ENCODE data around the gene BGN.

The BGN gene

DNA sequence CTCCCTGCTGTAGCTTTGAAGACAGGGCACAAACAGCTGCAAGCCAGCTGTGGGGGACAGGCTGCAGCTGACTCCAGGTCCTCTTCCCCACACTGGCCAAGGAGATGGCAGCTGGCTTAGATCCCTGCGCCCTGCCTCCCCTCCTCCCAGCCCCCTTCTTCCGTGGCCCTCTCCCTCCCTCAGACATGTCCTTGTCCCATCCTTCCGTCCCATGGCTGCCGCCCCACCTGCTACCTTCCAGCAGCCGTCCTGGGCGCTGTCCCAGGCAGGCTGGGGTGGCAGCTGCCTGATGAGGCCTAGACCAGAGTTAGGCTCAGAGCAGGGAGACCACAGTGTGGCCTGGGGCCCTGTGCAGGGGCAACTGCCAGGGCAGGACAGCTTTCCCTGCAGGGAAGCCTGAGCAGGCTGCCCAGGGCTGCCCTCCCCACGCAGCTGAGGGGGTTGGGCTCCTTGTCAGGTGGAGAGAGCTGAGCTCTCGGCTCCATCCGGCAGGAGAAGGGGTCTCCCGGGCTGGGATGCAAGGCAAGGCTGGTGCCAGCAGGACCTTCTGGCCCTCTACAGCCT, 3.3 kb upstream of the BGN start:
- H3K36me3 ChIP-seq (ENCODE audit: control insufficient read depth in 1 of 2, insufficient read depth in 2 of 2, low read length in 2 of 2): no peaks in the 10 kb centered on the region
- H3K4me2 ChIP-seq (ENCODE audit: low read length): no peak overlapping the region
- H4K8ac ChIP-seq (ENCODE audit: low read depth, low read length): no peak overlapping the region
- H2AFZ ChIP-seq (ENCODE audit: insufficient read depth, low read length, poor library complexity): no peak overlapping the region
- no peaks in the 10 kb centered on the region for H3K9me3 ChIP-seq (ENCODE audit: insufficient read depth, low read depth, low read length)
- H3K79me2 ChIP-seq (ENCODE audit: control insufficient read depth, insufficient read depth, low read length, poor library complexity): no peaks in the 10 kb centered on the region
- WGBS (ENCODE audit: extremely low coverage, insufficient coverage, insufficient read length): no CpG with 5 or more reads among the region's 10 CpGs
- peak overlapping the region; percentile 40 for H4K91ac ChIP-seq (ENCODE audit: low read depth, low read length)
- no peak overlapping the region for H2BK120ac ChIP-seq (ENCODE audit: insufficient read depth, low read length, poor library complexity)
- DNase-seq: no peak
- no peak overlapping the region for H3K9ac ChIP-seq (ENCODE audit: low read length)
- no peak overlapping the region for H3K18ac ChIP-seq (ENCODE audit: low read length)
- peak overlapping the region; percentile 42 for H2BK12ac ChIP-seq (ENCODE audit: low read length)
- no peak overlapping the region for H2AK5ac ChIP-seq (ENCODE audit: low read length)
- H3K4me1 ChIP-seq (ENCODE audit: control insufficient read depth in 1 of 2, insufficient read depth in 2 of 2, low read length in 2 of 2): peaks cover 7 to 16% of the 10 kb centered on the region in 2 experiments
- H3K27me3 ChIP-seq (ENCODE audit: insufficient read depth, low read length): no peaks in the 10 kb centered on the region
- peak overlapping the region; percentile 31 for H4K12ac ChIP-seq (ENCODE audit: low read depth, low read length)
- no peak overlapping the region for H3K4me3 ChIP-seq (ENCODE audit: low read depth, low read length)
- H3K79me1 ChIP-seq (ENCODE audit: low read length): peaks cover 16% of the 10 kb centered on the region
- no peak overlapping the region for H3K27ac ChIP-seq (ENCODE audit: low read depth, low read length)
- H3K4ac ChIP-seq (ENCODE audit: low read depth, low read length): no peak overlapping the region
- no peak overlapping the region for H3K23ac ChIP-seq (ENCODE audit: low read length)
- no peak overlapping the region for H2BK5ac ChIP-seq (ENCODE audit: low read depth, low read length, poor library complexity)
- no peak overlapping the region for H3K14ac ChIP-seq (ENCODE audit: low read length)

DNA sequence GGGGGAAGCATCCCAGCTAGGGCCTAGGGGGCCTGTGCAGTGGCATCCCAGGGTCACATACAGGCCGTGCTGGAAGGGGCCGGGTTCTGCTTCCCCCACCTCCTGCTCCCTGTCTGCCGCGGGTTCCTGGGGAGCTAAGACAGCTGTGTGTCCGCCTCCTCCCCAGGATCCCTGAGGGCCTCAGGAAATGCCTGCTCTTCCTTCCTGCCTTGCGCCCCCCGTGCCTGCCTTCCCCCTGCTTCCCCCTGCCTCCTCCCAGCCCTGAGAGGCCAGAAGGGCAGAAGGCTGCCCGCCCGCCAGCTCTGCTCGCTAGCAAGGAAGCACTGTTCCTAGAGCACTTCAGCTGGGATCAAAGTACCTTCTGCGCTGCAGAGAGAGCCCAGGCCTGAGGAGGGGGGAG, 2.9 kb upstream of the BGN start:
- no peak for DNase-seq
- Histone ChIP-seq H3K14ac (ENCODE audit: low read length) (no peak overlapping the region), H3K79me2 (ENCODE audit: control insufficient read depth, insufficient read depth, low read length, poor library complexity) (no peaks in the 10 kb centered on the region), H4K91ac (ENCODE audit: low read depth, low read length) (peak overlapping the region; percentile 40), H3K4me3 (ENCODE audit: low read depth, low read length) (no peak overlapping the region), H3K18ac (ENCODE audit: low read length) (no peak overlapping the region), H2AFZ (ENCODE audit: insufficient read depth, low read length, poor library complexity) (no peak overlapping the region), H2BK12ac (ENCODE audit: low read length) (no peak overlapping the region), H3K4me1 (ENCODE audit: control insufficient read depth in 1 of 2, insufficient read depth in 2 of 2, low read length in 2 of 2) (peaks cover 7 to 16% of the 10 kb centered on the region in 2 experiments), H2BK5ac (ENCODE audit: low read depth, low read length, poor library complexity) (no peak overlapping the region), H3K27me3 (ENCODE audit: insufficient read depth, low read length) (no peaks in the 10 kb centered on the region), H4K8ac (ENCODE audit: low read depth, low read length) (no peak overlapping the region), H3K9ac (ENCODE audit: low read length) (no peak overlapping the region), H3K4ac (ENCODE audit: low read depth, low read length) (no peak overlapping the region), H3K4me2 (ENCODE audit: low read length) (no peak overlapping the region), H4K12ac (ENCODE audit: low read depth, low read length) (no peak overlapping the region), H2AK5ac (ENCODE audit: low read length) (no peak overlapping the region), H3K23ac (ENCODE audit: low read length) (no peak overlapping the region), H2BK120ac (ENCODE audit: insufficient read depth, low read length, poor library complexity) (no peak overlapping the region), H3K36me3 (ENCODE audit: control insufficient read depth in 1 of 2, insufficient read depth in 2 of 2, low read length in 2 of 2) (no peaks in the 10 kb centered on the region), H3K27ac (ENCODE audit: low read depth, low read length) (no peak overlapping the region), H3K9me3 (ENCODE audit: insufficient read depth, low read depth, low read length) (no peaks in the 10 kb centered on the region), H3K79me1 (ENCODE audit: low read length) (peaks cover 16% of the 10 kb centered on the region)
- WGBS (ENCODE audit: extremely low coverage, insufficient coverage, insufficient read length): no CpG with 5 or more reads among the region's 11 CpGs

DNA sequence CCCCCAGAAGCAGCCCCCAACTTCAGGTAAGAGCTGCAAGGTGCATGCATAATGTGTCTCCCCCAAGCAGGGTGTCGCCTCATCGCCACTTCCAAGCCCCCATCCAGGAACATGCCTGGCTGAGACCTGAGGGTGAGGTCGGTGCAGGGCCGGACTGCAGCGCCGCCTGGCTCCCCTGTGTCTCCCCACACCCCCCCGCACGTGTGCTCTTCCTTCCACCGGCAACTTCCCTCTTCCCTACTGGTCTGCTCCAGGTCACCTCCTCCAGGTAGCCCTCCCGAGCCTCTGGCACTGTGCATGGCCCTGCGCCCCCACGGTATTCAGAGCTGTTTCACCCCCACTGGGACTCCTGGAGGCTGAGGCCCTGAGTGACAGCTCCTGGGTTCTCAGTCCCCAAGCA, 2.2 kb upstream of the BGN start:
- Histone ChIP-seq H3K36me3 (ENCODE audit: control insufficient read depth in 1 of 2, insufficient read depth in 2 of 2, low read length in 2 of 2) (no peaks in the 10 kb centered on the region), H2AK5ac (ENCODE audit: low read length) (no peak overlapping the region), H4K91ac (ENCODE audit: low read depth, low read length) (no peak overlapping the region), H3K27me3 (ENCODE audit: insufficient read depth, low read length) (no peaks in the 10 kb centered on the region), H2BK5ac (ENCODE audit: low read depth, low read length, poor library complexity) (no peak overlapping the region), H3K79me1 (ENCODE audit: low read length) (peaks cover 15% of the 10 kb centered on the region), H3K23ac (ENCODE audit: low read length) (no peak overlapping the region), H3K4ac (ENCODE audit: low read depth, low read length) (no peak overlapping the region), H2AFZ (ENCODE audit: insufficient read depth, low read length, poor library complexity) (no peak overlapping the region), H3K9ac (ENCODE audit: low read length) (no peak overlapping the region), H3K9me3 (ENCODE audit: insufficient read depth, low read depth, low read length) (no peaks in the 10 kb centered on the region), H3K79me2 (ENCODE audit: control insufficient read depth, insufficient read depth, low read length, poor library complexity) (no peaks in the 10 kb centered on the region), H3K27ac (ENCODE audit: low read depth, low read length) (no peak overlapping the region), H2BK120ac (ENCODE audit: insufficient read depth, low read length, poor library complexity) (no peak overlapping the region), H2BK12ac (ENCODE audit: low read length) (no peak overlapping the region), H3K4me2 (ENCODE audit: low read length) (no peak overlapping the region), H3K14ac (ENCODE audit: low read length) (no peak overlapping the region), H4K8ac (ENCODE audit: low read depth, low read length) (no peak overlapping the region), H3K18ac (ENCODE audit: low read length) (no peak overlapping the region), H3K4me3 (ENCODE audit: low read depth, low read length) (no peak overlapping the region), H3K4me1 (ENCODE audit: control insufficient read depth in 1 of 2, insufficient read depth in 2 of 2, low read length in 2 of 2) (peaks cover 7 to 14% of the 10 kb centered on the region in 2 experiments), H4K12ac (ENCODE audit: low read depth, low read length) (no peak overlapping the region)
- WGBS (ENCODE audit: extremely low coverage, insufficient coverage, insufficient read length): no CpG with 5 or more reads among the region's 12 CpGs
- DNase-seq: no peak

DNA sequence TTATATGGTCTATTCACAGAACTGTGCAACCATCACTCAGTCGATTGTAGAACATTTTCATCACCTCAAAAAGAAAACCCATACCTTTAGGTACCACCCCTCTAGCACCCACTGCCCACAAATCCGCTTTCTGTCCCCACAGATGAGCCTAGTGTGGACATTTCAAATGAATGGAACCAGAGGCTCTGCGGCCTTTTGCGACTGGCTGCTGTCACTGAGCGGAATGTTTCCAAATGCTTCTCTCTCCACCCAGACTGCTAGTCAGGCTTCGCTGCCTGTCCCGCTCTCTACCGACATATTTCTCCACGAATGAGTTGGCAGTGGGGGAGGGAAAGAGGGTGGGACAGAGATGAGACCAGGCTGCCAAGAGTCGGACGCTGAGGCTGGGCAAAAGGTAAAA, 1.7 kb upstream of the BGN start:
- Histone ChIP-seq H4K91ac (ENCODE audit: low read depth, low read length) (no peak overlapping the region), H3K23ac (ENCODE audit: low read length) (no peak overlapping the region), H3K79me1 (ENCODE audit: low read length) (peaks cover 10% of the 10 kb centered on the region), H3K79me2 (ENCODE audit: control insufficient read depth, insufficient read depth, low read length, poor library complexity) (no peaks in the 10 kb centered on the region), H2AFZ (ENCODE audit: insufficient read depth, low read length, poor library complexity) (no peak overlapping the region), H2BK120ac (ENCODE audit: insufficient read depth, low read length, poor library complexity) (no peak overlapping the region), H3K4me1 (ENCODE audit: control insufficient read depth in 1 of 2, insufficient read depth in 2 of 2, low read length in 2 of 2) (peaks cover 5 to 8% of the 10 kb centered on the region in 2 experiments), H3K9ac (ENCODE audit: low read length) (no peak overlapping the region), H2AK5ac (ENCODE audit: low read length) (no peak overlapping the region), H3K18ac (ENCODE audit: low read length) (no peak overlapping the region), H3K4me2 (ENCODE audit: low read length) (no peak overlapping the region), H4K8ac (ENCODE audit: low read depth, low read length) (no peak overlapping the region), H2BK5ac (ENCODE audit: low read depth, low read length, poor library complexity) (no peak overlapping the region), H3K27me3 (ENCODE audit: insufficient read depth, low read length) (no peaks in the 10 kb centered on the region), H3K9me3 (ENCODE audit: insufficient read depth, low read depth, low read length) (no peaks in the 10 kb centered on the region), H3K14ac (ENCODE audit: low read length) (no peak overlapping the region), H3K4ac (ENCODE audit: low read depth, low read length) (no peak overlapping the region), H3K4me3 (ENCODE audit: low read depth, low read length) (no peak overlapping the region), H2BK12ac (ENCODE audit: low read length) (no peak overlapping the region), H3K27ac (ENCODE audit: low read depth, low read length) (no peak overlapping the region), H4K12ac (ENCODE audit: low read depth, low read length) (no peak overlapping the region), H3K36me3 (ENCODE audit: control insufficient read depth in 1 of 2, insufficient read depth in 2 of 2, low read length in 2 of 2) (no peaks in the 10 kb centered on the region)
- peak in 1 of 2 donors; percentile 50 for DNase-seq
- no CpG with 5 or more reads among the region's 11 CpGs for WGBS (ENCODE audit: extremely low coverage, insufficient coverage, insufficient read length)

Data from trophoblast cell (in vitro differentiated cells and primary cell).